SU-DHL-6 (cell line): ENCODE measurements around the gene KDM7A.

Experiments
- CTCF ChIP-seq: fragments of 200-600 bp; sonication (generic); IDR thresholded peaks from one replicate; pipeline ENCODE4 v1.5.1; 2017; ENCODE audit warnings: antibody characterized with exemption, mild to moderate bottlenecking, low read length, moderate library complexity; ENCODE audit not compliant: insufficient read depth, poor library complexity, severe bottlenecking
- EZH2phosphoT487 ChIP-seq: fragments of 200-600 bp; sonication (generic), shearing (Covaris generic); conservative IDR thresholded peaks from 2 replicates; pipeline ENCODE4 v1.6.1; 2018; ENCODE audit warnings: mild to moderate bottlenecking, antibody characterized with exemption, low read length, moderate library complexity, mixed read lengths

- TF ChIP-seq CTCF (no peak), EZH2phosphoT487 (no peak)
Observed at GRCh38 chr7:140197938-140198337, 21.2 kb upstream of the KDM7A start.
